GM12873 (cell line): ENCODE results near the gene TADA3.

ENCODE experiments used
- TF ChIP-seq, protein P1 (sequence below): IDR thresholded peaks from 2 replicates; pipeline ENCODE4 v1.5.1; 2012; ENCODE audit warnings: low read depth, mild to moderate bottlenecking, moderate library complexity, low read length, control low read depth; ENCODE audit not compliant: insufficient read depth; ENCODE audit errors: missing control alignments

Gene TADA3

GRCh38 chr3:9781978-9782603 lies 10.2 kb downstream of the TADA3 start:
- TF ChIP-seq, protein P1, sequence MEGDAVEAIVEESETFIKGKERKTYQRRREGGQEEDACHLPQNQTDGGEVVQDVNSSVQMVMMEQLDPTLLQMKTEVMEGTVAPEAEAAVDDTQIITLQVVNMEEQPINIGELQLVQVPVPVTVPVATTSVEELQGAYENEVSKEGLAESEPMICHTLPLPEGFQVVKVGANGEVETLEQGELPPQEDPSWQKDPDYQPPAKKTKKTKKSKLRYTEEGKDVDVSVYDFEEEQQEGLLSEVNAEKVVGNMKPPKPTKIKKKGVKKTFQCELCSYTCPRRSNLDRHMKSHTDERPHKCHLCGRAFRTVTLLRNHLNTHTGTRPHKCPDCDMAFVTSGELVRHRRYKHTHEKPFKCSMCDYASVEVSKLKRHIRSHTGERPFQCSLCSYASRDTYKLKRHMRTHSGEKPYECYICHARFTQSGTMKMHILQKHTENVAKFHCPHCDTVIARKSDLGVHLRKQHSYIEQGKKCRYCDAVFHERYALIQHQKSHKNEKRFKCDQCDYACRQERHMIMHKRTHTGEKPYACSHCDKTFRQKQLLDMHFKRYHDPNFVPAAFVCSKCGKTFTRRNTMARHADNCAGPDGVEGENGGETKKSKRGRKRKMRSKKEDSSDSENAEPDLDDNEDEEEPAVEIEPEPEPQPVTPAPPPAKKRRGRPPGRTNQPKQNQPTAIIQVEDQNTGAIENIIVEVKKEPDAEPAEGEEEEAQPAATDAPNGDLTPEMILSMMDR: no peak

- TF ChIP-seq, protein P1: no peak
Observed at GRCh38 chr3:9781551-9781950, 10.7 kb downstream of the TADA3 start.

DNA sequence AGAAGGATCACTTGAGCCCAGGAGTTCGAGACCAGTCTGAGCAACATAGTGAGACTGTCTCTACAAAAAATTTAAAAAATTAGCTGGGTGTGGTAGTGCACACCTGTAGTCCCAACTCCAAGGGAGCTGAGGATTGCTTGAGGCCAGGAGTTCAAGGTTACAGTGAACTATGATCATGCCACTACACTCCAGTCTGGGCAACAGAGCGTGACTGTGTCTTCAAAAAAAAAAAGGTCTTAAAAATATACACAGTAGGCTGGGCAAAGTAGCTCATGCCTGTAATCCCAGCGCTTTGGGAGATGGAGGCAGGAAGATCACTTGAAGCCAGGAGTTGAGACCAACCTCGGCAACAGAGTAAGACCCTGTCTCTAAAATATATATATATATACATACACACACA lies 11.4 kb downstream of the TADA3 start:
- TF ChIP-seq, protein P1: no peak

DNA sequence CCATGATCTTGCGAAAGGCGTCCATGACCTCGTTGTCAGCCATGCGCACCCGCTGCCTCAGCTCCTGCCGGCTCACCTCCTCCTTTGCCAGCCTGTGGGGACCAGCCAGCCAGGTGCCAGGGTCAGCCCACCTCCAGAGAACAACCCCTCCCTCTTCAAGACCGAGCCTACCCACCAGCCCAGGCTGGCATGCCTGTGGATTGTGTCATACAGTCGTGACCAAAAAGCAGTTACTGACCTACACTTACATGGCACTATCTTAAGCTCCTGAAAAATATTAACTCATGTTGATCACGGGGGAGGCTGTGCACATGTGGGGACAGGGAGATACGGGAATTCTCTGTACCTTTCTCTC lies 11.8 kb downstream of the TADA3 start:
- TF ChIP-seq, protein P1: no peak

DNA sequence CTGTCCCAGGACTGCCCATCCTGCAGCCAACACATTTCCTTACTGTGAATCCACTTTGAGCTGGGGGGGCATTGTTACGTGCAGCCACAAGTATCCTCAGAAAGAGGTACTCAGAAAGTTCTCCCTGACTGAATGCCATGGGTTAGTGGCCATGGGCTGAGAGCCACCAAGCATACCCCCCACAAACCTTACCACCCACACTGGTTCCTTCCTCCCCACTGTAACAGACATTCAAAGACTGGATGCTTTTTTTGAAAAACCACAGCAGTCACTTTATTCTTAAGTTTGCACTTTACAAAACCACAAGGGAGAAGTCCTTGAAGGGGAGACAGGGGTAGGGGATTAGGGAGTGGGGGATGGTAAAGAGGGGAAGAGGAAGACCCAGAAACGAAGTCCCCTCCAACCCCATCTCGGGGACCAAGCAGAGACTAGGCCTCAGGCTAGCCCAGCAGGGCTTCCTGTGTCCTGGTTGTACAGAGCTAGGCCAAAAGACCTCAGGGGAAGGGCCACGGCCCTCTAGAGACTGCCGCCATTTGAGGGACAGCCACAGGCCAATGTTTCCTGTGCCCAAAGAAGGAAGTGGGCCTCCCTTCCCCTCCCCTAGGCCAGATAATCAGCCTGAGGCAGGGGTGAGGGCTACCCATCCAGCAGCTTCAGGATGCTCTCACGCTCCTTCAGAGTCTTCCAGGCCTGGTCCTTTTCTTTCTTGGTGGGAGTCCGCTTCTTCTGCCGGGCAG lies 12.4 kb downstream of the TADA3 start:
- TF ChIP-seq, protein P1: no peak

DNA sequence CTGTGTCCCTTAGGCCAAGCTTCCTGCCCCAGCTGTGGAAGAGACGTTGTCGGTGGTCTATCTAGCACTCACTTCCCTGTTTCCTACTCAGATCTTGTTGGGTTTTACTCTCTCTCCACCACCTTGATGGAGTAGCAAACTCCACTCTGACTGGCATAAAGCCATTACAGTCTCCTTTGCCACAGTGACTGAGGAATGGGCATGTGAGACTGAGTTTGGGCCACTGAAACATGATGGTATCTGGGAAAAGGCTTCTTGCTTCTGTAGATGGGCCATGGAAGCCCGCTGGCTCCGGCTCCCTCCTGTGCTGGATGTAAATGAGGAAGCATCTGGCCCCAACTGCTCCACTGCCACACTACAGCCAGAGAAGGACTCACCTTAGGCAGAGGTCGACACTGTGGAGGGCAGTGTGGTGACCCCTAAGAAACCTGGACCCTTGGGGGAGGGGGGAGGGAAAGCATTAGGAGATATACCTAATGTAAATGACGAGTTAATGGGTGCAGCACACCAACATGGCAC lies 13.1 kb downstream of the TADA3 start:
- TF ChIP-seq, protein P1: no peak
